Measurements from ENCODE around the gene UBA1.

UBA1 gene

DNA sequence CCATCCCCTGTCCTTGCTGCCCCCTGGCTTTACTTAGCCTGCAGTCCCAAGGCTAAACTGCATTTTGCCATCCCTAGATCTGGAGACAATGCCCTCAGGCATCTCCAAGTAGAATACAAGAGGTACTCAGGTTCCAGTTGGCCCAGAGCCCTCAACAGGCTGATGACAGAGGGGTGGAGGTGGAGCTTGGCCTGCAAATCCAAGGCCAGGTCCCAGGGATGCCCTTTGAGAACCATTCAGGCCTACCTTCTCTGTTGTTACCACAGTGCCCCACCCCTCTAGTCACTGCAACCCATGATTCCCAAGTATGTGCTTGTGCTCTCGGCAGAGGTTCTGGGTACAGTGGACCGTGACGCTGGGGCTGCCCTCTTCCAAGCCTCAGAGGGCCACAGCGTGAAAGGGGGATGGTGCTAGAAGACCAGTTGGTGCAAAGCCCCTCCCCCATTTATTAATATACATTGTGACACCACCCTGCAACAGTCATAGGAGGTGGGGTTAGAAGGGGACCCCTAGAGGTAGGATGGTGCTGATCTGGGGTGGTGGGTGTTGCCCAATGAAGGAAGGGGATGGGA is 6.4 kb upstream of the UBA1 start:
- no peak for DNase-seq (ENCODE audit: low read depth)

- DNase-seq (ENCODE audit: low read depth): no peak
Observed at GRCh38 chrX:47189906-47190305, 3.7 kb upstream of the UBA1 start.

- peak; percentile 92 for DNase-seq (ENCODE audit: low read depth)
Observed at GRCh38 chrX:47190445-47191269, 3.0 kb upstream of the UBA1 start.

- DNase-seq (ENCODE audit: low read depth): peak; percentile 26
Observed at GRCh38 chrX:47191331-47191730, 2.3 kb upstream of the UBA1 start.

DNA sequence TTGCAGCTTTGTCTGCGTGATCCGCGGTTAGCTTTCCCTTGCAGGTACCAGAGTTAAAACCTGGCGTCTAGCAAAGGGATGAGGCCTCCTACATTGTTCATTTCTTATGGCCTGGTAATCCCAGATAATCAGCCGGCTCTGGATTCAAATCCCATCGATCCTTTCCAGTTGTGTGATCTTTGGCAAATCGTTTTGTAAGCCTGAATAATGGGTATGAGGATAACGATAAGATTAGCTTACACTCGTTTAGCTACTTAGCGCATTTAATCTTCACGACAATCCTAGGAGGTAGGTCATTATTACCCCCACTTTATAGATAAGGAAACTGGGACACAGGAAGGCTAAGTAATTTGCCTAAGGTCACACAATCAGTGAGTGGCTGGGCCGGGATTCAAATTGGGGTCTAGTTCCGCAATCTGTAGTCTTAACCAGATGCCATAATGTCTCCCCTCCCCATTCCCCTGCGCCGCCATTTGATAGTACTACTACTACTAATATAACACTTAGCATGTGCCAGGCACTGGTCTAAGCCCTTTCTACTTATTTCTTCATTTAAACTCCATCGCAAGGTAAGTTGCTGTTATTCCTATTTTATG is 1.7 kb upstream of the UBA1 start:
- DNase-seq (ENCODE audit: low read depth): no peak

GRCh38 chrX:47194194-47194787 is 662 bp downstream of the UBA1 start:
- no peak for DNase-seq (ENCODE audit: low read depth)

DNA sequence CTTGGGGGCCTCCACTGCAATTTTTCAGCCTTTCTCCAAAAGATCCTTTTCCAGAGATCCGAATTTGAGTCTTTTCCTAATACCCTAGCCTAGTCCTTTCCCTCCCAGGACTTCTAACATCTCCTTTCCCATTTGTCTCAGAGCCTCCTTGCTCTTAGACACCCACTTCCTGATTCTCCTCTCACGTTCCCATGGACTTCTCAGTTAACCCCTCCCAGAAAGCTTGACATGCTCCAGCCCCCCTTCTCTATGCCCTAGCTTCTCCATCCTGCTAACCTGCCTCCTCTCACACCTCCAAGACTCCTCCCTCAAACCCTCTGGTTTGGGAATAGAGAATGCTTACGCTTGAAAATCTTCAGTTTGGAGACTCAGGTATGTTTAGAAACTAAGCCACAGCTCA is 2.5 kb downstream of the UBA1 start:
- no peak for DNase-seq (ENCODE audit: low read depth)

DNA sequence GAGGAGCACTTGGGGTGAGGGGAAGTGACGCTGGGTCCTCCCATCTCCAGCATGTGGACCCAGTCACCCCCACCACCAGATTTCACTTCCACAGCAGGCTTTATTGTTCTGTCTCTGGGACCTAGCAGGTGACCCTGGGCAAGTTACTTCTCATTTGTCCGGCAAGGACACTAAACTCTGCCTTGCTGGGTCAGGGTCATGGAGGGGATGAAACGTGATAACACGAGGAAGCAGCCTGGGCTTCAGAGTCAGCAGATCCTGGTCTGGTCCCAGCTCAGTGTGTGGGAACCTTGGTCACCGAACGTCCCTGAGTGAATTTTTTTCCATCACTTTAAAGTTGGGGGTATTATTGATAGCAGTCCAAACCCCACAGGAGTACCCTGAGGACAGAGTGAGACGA is 3.9 kb downstream of the UBA1 start:
- no peak for DNase-seq (ENCODE audit: low read depth)

- peak; percentile 52 for DNase-seq (ENCODE audit: low read depth)
Observed at GRCh38 chrX:47198026-47198686, 4.5 kb downstream of the UBA1 start.

- DNase-seq (ENCODE audit: low read depth): no peak
Observed at GRCh38 chrX:47198687-47199080, 5.1 kb downstream of the UBA1 start.

DNA sequence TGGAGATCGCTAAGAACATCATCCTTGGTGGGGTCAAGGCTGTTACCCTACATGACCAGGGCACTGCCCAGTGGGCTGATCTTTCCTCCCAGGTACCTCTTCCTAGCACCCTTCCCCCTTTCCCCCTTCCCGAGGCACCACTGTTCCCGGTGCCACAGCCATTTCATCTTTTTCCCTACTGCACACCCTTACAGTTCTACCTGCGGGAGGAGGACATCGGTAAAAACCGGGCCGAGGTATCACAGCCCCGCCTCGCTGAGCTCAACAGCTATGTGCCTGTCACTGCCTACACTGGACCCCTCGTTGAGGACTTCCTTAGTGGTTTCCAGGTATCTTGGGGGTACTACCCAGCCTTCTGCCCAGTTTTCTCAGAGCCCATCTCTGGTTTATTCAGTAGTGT is 5.7 kb downstream of the UBA1 start:
- no peak for DNase-seq (ENCODE audit: low read depth)

DNA sequence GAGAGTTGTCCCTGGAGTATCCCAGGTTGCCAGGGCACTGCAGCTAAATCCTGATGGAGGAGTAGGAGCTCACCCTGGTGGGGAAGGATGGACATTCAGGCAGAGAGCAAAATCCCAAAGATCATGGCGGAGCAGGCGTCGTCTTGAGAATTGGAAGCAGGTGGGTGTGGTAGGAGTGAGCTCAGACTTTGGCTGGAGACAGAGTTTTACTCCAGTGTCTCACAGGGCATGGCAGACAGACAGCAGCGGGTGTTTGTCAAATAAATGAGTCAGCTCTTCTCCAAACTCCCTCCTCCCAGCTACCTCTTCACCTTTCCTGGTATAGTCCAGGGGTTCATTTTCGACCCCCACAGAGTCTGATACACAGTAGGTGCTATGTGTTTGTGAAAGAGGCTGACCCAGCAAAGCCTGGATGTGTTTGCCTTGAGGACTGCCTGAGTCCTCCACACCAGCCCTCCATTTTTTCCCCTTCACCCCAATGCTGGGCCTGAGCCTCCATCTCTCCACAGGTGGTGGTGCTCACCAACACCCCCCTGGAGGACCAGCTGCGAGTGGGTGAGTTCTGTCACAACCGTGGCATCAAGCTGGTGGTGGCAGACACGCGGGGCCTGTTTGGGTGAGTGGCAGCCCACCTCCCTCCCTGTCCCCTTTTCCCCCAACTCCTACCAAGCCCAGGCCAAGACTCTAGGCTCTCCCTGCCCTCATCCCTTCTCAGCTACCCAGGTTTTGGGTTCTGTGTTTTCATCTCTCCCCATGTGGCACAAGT is 6.9 kb downstream of the UBA1 start:
- DNase-seq (ENCODE audit: low read depth): peak; percentile 53

GRCh38 chrX:47201345-47201944 is 7.8 kb downstream of the UBA1 start:
- no peak for DNase-seq (ENCODE audit: low read depth)

GRCh38 chrX:47202316-47202715 is 8.7 kb downstream of the UBA1 start:
- DNase-seq (ENCODE audit: low read depth): no peak

GRCh38 chrX:47202877-47203276 is 9.2 kb downstream of the UBA1 start:
- no peak for DNase-seq (ENCODE audit: low read depth)

DNA sequence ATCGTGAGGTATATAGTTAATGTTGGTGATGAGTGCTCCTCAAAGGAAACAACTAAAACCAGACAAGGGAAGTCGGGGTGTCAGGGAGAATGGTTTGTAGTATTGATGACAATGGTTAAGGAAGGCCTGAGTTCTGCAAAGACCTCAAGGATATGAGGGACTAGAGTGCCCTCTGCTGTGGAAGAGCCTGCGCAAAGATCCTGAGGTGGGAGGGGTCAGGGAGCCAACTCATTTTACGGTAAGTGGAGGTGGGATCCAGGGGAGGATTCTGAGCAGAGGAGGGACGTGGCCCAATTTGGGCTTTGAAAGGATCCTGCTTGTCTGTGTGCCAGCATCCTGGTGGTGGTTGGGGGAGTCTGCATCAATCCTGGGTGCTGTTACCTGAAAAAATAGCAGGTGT is 11.3 kb downstream of the UBA1 start:
- DNase-seq (ENCODE audit: low read depth): no peak

DNA sequence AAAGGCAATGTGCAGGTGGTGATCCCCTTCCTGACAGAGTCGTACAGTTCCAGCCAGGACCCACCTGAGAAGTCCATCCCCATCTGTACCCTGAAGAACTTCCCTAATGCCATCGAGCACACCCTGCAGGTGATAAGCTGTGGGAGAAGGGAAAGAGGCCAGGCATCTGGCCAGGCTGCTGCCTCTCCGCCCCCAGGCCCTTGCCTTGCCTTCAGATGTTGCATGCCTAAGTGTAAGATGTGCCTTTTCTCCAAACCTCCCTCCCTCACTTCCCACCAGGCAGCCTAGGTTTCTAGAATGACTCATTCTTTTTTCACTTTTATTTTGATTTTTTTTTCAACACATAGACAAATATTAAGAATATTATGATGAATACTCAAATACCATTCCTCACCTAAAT is 12.7 kb downstream of the UBA1 start:
- DNase-seq (ENCODE audit: low read depth): peak; percentile 45

DNA sequence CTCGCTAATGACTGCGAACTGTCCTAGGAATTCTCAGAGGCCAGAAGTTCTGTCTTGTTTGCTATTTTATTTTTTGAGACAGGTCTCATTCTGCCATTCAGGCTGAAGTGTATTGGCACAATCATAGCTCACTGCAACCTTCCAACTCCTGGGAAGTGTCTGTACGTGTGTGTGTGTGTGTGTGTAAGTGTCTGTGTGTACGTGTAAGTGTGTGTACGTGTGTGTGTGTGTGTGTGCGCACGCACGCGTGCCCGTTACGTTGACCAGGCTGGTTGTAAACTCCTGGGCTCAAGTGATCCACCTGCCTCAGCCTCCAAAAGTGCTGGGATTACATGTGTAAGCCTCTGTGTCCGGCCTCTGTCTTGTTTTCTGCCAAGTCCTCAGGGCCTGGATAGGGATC is 14.5 kb downstream of the UBA1 start:
- no peak for DNase-seq (ENCODE audit: low read depth)

- no peak for DNase-seq (ENCODE audit: low read depth)
Observed at GRCh38 chrX:47209508-47210238, 16.0 kb downstream of the UBA1 start.

DNA sequence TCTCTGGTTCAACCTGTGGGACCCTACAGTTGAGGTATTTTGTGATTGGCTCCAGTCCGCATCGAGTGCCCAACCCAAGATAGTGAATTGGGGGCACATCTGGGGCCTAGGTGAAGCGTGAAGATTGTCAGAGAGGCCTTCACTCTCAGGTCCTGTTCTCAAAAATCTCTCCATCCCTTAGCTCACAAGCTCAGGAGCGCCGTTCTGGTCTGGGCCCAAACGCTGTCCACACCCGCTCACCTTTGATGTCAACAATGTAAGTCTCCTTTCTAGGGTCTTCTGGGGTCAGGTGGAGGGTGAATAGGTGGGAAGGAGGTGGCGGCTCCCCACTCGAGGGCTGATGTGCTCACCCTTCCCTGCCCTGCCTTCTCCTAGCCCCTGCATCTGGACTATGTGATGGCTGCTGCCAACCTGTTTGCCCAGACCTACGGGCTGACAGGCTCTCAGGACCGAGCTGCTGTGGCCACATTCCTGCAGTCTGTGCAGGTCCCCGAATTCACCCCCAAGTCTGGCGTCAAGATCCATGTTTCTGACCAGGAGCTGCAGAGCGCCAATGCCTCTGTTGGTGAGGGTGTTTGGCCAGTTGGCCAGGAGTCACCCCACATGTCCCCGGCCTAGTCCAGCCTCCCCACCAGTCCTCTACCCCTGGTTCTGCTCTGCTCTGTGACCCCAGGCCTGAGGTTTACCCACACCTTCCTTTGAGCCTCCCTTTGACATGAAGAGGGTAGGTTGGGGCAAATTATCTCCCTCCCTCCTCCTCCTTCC is 17.2 kb downstream of the UBA1 start:
- no peak for DNase-seq (ENCODE audit: low read depth)

Measured in EH (cell line).